ENCODE data around the gene CSH1.

DNA sequence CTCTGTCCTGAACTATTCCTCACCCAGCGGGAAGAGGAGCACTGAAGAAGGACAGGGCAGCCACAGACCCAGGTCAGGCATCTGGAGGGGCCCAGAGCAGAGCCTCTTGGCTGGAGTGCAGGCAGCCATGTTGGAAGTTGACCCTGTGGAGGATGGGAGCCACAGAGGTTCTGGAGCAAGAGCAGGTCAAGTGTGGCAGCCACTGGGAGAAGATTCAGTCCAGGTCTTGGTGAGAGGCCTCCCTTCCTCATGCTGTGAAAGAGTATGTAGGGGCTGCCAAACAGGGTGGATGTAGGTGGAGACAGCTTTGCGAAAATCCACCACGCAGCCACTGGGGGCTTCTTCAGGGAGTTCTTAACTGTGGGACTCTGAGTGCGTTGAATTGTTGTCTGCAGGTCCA is 36.3 kb upstream of the CSH1 start:
- TF ChIP-seq, protein P1, sequence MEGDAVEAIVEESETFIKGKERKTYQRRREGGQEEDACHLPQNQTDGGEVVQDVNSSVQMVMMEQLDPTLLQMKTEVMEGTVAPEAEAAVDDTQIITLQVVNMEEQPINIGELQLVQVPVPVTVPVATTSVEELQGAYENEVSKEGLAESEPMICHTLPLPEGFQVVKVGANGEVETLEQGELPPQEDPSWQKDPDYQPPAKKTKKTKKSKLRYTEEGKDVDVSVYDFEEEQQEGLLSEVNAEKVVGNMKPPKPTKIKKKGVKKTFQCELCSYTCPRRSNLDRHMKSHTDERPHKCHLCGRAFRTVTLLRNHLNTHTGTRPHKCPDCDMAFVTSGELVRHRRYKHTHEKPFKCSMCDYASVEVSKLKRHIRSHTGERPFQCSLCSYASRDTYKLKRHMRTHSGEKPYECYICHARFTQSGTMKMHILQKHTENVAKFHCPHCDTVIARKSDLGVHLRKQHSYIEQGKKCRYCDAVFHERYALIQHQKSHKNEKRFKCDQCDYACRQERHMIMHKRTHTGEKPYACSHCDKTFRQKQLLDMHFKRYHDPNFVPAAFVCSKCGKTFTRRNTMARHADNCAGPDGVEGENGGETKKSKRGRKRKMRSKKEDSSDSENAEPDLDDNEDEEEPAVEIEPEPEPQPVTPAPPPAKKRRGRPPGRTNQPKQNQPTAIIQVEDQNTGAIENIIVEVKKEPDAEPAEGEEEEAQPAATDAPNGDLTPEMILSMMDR (IDR thresholded peaks at IDR 0.05): no peak
- no peak for TF ChIP-seq POLR2A (IDR thresholded peaks at IDR 0.05)
